ENCODE results near the gene CD101. TPM values are rescaled to one million over a fixed set of nuclear protein-coding genes. Genes with fewer than 3 reads are reported as not detected.
A peak's percentile ranks its signal among the peaks of the same experiment; 100 is the strongest.

Gene CD101

DNA sequence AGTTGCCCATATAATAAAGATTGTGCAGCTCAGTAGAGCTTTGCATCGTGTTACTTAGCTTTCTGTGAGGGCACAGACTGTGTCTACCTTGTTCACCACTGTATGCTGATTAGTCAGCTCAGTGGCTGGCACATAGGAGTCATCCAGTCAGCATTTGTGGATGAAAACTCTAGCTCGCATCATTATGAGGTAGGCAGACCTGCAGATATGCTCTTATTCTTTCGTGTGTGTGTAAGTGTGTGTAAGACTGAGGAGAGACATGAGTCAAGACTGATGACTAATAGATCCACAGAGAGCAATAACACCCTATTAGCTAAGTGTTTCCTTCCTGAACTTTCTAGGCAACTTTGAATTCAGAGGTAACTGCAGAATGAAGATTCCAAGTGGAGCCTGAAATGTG, 75.7 kb downstream of the CD101 start:
- H3K36me3 ChIP-seq (ENCODE audit: control insufficient read depth in 1 of 2, insufficient read depth in 2 of 2, low read depth in 1 of 2, low read length in 2 of 2) = peaks cover 13 to 56% of the 10 kb centered on the region in 2 experiments

GRCh38 chr1:117079737-117080136, 78.2 kb downstream of the CD101 start:
- Histone ChIP-seq H3K27me3 (ENCODE audit: control insufficient read depth in 1 of 2, insufficient read depth in 1 of 2, low read length in 2 of 2) (no peaks in the 10 kb centered on the region), H3K27ac (ENCODE audit: low read length, poor library complexity, severe bottlenecking) (no peak overlapping the region), H3K4me3 (ENCODE audit: insufficient read depth in 1 of 2, low read depth in 1 of 2, low read length in 2 of 2) (no peak overlapping the region), H3K4me2 (ENCODE audit: low read length, poor library complexity, severe bottlenecking) (no peak overlapping the region), H2AFZ (ENCODE audit: low read depth, low read length) (no peak overlapping the region), H4K91ac (ENCODE audit: low read length) (no peak overlapping the region), H3K36me3 (ENCODE audit: control insufficient read depth in 1 of 2, insufficient read depth in 2 of 2, low read depth in 1 of 2, low read length in 2 of 2) (peaks cover 19 to 63% of the 10 kb centered on the region in 2 experiments), H3K18ac (ENCODE audit: low read depth in 1 of 2, low read length in 2 of 2) (no peak overlapping the region), H3K79me1 (replicated peaks; ENCODE audit: low read length, poor library complexity, severe bottlenecking) (peaks cover 2% of the 10 kb centered on the region), H3K4ac (ENCODE audit: low read depth in 1 of 2, low read length in 2 of 2) (no peak overlapping the region), H2BK5ac (ENCODE audit: low read depth, low read length, poor library complexity, severe bottlenecking) (no peak overlapping the region), H2AK5ac (ENCODE audit: low read length, severe bottlenecking) (no peak overlapping the region), H2BK15ac (ENCODE audit: low read depth, poor library complexity, severe bottlenecking) (no peak overlapping the region), H2BK120ac (ENCODE audit: low read depth, low read length) (no peak overlapping the region), H4K8ac (ENCODE audit: low read length) (no peak overlapping the region), H3K23ac (ENCODE audit: low read length in 2 of 2) (no peak overlapping the region), H3K9me3 (ENCODE audit: control insufficient read depth, low read length) (no peaks in the 10 kb centered on the region), H3K9ac (ENCODE audit: low read length) (no peak overlapping the region), H3K4me1 (ENCODE audit: control insufficient read depth, insufficient read depth, low read depth, low read length) (peaks cover 5% of the 10 kb centered on the region), H2BK12ac (ENCODE audit: low read length in 2 of 2) (no peak overlapping the region), H3K14ac (ENCODE audit: low read length in 2 of 2) (no peak overlapping the region)
- DNase-seq = no peak
- 95% methylated on average over 2 of the region's 6 CpGs for WGBS

More for the DNA sequence above, 75.7 kb downstream of the CD101 start:
- H3K4me1 ChIP-seq (ENCODE audit: control insufficient read depth, insufficient read depth, low read depth, low read length) = peaks cover 5% of the 10 kb centered on the region
- H3K9me3 ChIP-seq (ENCODE audit: control insufficient read depth, low read length) = no peaks in the 10 kb centered on the region
- WGBS = 20% methylated on average over 2 of the region's 3 CpGs
- H3K4ac ChIP-seq (ENCODE audit: low read depth in 1 of 2, low read length in 2 of 2) = no peak overlapping the region
- H2BK5ac ChIP-seq (ENCODE audit: low read depth, low read length, poor library complexity, severe bottlenecking) = no peak overlapping the region
- H3K9ac ChIP-seq (ENCODE audit: low read length) = no peak overlapping the region
- no peak overlapping the region for H2BK15ac ChIP-seq (ENCODE audit: low read depth, poor library complexity, severe bottlenecking)
- peaks cover 5% of the 10 kb centered on the region for H3K79me1 ChIP-seq (replicated peaks; ENCODE audit: low read length, poor library complexity, severe bottlenecking)
- H3K14ac ChIP-seq (ENCODE audit: low read length in 2 of 2) = no peak overlapping the region
- no peak overlapping the region for H4K91ac ChIP-seq (ENCODE audit: low read length)
- no peak overlapping the region for H2BK12ac ChIP-seq (ENCODE audit: low read length in 2 of 2)
- H3K4me3 ChIP-seq (ENCODE audit: insufficient read depth in 1 of 2, low read depth in 1 of 2, low read length in 2 of 2) = no peak overlapping the region
- H3K23ac ChIP-seq (ENCODE audit: low read length in 2 of 2) = no peak overlapping the region
- no peak overlapping the region for H2BK120ac ChIP-seq (ENCODE audit: low read depth, low read length)
- H3K27ac ChIP-seq (ENCODE audit: low read length, poor library complexity, severe bottlenecking) = no peak overlapping the region
- no peak overlapping the region for H2AFZ ChIP-seq (ENCODE audit: low read depth, low read length)
- no peak overlapping the region for H2AK5ac ChIP-seq (ENCODE audit: low read length, severe bottlenecking)
- H3K4me2 ChIP-seq (ENCODE audit: low read length, poor library complexity, severe bottlenecking) = no peak overlapping the region
- peak; percentile 94 for DNase-seq
- H4K8ac ChIP-seq (ENCODE audit: low read length) = no peak overlapping the region
- no peak overlapping the region for H3K18ac ChIP-seq (ENCODE audit: low read depth in 1 of 2, low read length in 2 of 2)
- H3K27me3 ChIP-seq (ENCODE audit: control insufficient read depth in 1 of 2, insufficient read depth in 1 of 2, low read length in 2 of 2) = no peaks in the 10 kb centered on the region

- H3K36me3 ChIP-seq (ENCODE audit: control insufficient read depth in 1 of 2, insufficient read depth in 2 of 2, low read depth in 1 of 2, low read length in 2 of 2) = peaks cover 11 to 46% of the 10 kb centered on the region in 2 experiments
- H2AK5ac ChIP-seq (ENCODE audit: low read length, severe bottlenecking) = no peak overlapping the region
- 82% methylated on average over 6 of the region's 6 CpGs for WGBS
These were observed 82.7 kb downstream of the CD101 start for GRCh38 chr1:117084231-117084630.

More at GRCh38 chr1:117084231-117084630, 82.7 kb downstream of the CD101 start:
- H3K4me3 ChIP-seq (ENCODE audit: insufficient read depth in 1 of 2, low read depth in 1 of 2, low read length in 2 of 2) = no peak overlapping the region
- H2AFZ ChIP-seq (ENCODE audit: low read depth, low read length) = no peak overlapping the region
- H3K23ac ChIP-seq (ENCODE audit: low read length in 2 of 2) = no peak overlapping the region
- H3K9me3 ChIP-seq (ENCODE audit: control insufficient read depth, low read length) = no peaks in the 10 kb centered on the region
- H2BK120ac ChIP-seq (ENCODE audit: low read depth, low read length) = no peak overlapping the region
- H2BK12ac ChIP-seq (ENCODE audit: low read length in 2 of 2) = peak overlapping the region in 1 of 2 experiments; percentile 29
- no peak overlapping the region for H3K9ac ChIP-seq (ENCODE audit: low read length)
- H3K79me1 ChIP-seq (replicated peaks; ENCODE audit: low read length, poor library complexity, severe bottlenecking) = peaks cover 2% of the 10 kb centered on the region
- no peak overlapping the region for H2BK5ac ChIP-seq (ENCODE audit: low read depth, low read length, poor library complexity, severe bottlenecking)
- no peak overlapping the region for H4K91ac ChIP-seq (ENCODE audit: low read length)
- H3K27me3 ChIP-seq (ENCODE audit: control insufficient read depth in 1 of 2, insufficient read depth in 1 of 2, low read length in 2 of 2) = no peaks in the 10 kb centered on the region
- no peaks in the 10 kb centered on the region for H3K4me1 ChIP-seq (ENCODE audit: control insufficient read depth, insufficient read depth, low read depth, low read length)
- no peak overlapping the region for H4K8ac ChIP-seq (ENCODE audit: low read length)
- H3K4ac ChIP-seq (ENCODE audit: low read depth in 1 of 2, low read length in 2 of 2) = no peak overlapping the region
- no peak overlapping the region for H2BK15ac ChIP-seq (ENCODE audit: low read depth, poor library complexity, severe bottlenecking)
- no peak overlapping the region for H3K27ac ChIP-seq (ENCODE audit: low read length, poor library complexity, severe bottlenecking)
- H3K18ac ChIP-seq (ENCODE audit: low read depth in 1 of 2, low read length in 2 of 2) = no peak overlapping the region
- H3K14ac ChIP-seq (ENCODE audit: low read length in 2 of 2) = no peak overlapping the region
- no peak for DNase-seq
- H3K4me2 ChIP-seq (ENCODE audit: low read length, poor library complexity, severe bottlenecking) = no peak overlapping the region

Small RNA genes within 50 kb of the gene (small RNA-seq; reads per million reads assigned to genes)
- gene RNA5SP55 (ENCODE audit: low read depth) = not detected

All from mesenchymal stem cell (in vitro differentiated cells and primary cell).